NCI-H460 (cell line): ENCODE measurements around the gene PIAS2. TPM values are rescaled to one million over a fixed set of nuclear protein-coding genes. Genes with fewer than 3 reads are reported as not detected.

Experiments used
- DNase-seq: peaks from one replicate; pipeline ENCODE4 v3.0.0-alpha.2; 2016; ENCODE audit warnings: low read depth; ENCODE audit errors: extremely low read depth
- total RNA-seq: library from RNA; depleted of rRNA; stranded (reverse); fragments of >200 nt; shearing (Covaris generic); gene quantifications from 2 replicates; pipeline ENCODE4 v1.2.3, GENCODE V29; 2014; rRNA removed

Gene PIAS2
- total RNA-seq, 1 experiment from 2014 or later: 15.8 TPM

GRCh38 chr18:46768166-46768921 lies 149.0 kb downstream of the PIAS2 start:
- no peak for DNase-seq

- no peak for DNase-seq
Observed at GRCh38 chr18:46767217-46767616, 150.1 kb downstream of the PIAS2 start.

DNA sequence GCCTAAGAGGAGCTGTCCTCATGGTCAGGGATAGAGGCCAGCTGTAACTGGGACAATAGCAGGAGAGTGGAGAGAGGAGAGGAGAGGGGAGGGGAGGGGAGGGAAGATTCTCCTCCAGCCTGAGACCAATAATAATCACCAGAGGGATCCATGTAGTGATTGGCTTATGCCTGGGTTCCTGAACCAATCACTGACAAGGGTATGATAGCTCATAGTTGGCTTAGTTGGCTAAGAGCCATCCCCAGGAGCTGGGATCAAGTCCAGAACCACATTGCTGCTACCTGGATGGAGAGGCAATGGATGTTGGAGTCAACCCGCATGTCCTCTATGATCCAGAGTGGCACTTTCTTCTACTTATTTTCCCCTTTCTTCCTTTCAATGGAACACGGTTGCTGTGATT lies 152.7 kb downstream of the PIAS2 start:
- no peak for DNase-seq

DNA sequence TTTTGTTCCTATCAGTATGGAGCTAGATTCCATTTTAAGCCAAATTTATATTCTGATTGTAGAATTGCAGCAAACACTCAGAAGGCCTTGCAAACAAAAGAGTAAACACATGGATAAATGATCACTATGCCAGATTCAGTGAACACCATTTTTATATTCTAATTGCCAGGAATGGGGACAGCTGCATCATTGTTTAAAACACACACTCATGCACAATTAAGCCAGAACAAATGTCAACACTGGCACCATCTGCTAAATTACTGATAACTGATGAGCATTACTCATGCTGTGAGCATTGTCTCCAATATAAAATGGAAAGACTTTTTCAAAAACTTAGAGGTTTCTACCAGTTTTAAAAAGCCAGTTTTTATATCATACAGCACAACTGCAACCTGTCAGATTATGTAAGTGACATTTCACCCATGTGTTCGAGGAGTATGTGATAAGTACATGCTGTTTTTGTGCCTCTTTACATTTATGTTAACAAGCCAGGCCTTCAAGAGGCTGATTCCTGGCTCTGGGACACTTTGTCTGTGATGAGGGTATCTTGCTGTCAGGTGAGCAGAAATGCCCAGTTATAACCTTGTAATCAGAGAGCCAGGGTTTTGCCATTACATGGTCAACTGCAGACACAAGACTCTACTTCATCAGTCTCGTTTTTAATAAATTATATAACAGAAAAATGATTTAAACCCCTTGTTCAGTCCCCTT lies 156.1 kb downstream of the PIAS2 start:
- no peak for DNase-seq

DNA sequence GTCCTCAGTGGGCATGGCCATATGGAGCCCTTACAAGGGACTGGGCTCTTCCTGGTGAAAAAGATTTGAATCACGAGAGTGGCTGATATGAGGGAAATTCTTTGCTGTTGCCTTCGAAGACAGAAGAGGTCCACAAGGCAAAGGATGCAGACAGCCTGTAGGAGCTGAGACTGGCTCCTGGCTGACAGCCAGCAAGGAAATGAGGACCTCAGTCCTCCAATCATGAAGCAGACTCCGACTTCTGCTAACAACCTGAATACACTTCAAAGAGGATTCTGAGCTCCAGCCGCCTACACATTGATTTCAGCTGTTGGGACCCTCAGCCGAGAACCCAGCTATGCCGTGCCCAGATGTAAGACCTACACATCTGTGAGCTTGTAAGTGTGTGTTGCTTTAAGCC lies 157.4 kb downstream of the PIAS2 start:
- DNase-seq: no peak

- no peak for DNase-seq
Observed at GRCh38 chr18:46756559-46757201, 160.6 kb downstream of the PIAS2 start, which contains the start of gene ST8SIA5. ST8SIA5 (minus strand) TSS chr18:46757053; CDS start chr18:46756508, 545 bp downstream.

DNA sequence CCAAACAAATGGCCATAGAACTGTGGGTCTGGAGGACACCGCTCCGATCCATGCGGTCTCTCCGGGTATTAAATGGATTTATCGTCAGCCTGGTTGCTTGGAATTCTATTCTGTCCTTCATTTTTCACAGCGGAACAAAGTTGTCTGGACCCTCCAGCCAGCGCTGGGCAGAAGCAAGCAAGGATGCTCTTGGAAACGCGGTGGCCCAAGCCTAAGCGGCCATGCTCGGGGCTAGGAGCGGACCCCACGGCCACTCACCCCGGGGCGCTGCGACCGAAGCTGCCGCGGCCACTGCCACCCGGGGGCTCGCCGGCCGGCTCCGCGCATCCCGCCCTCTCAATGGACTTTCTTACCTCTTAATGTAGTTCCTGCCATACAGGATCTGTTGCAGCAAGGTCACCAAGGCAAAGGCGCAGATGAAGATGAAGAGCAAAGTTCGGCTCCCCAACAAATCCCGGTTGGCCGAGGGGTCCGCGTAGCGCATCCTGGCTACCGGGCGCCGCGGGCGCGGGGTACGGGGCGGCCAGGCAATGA lies 161.2 kb downstream of the PIAS2 start:
- no peak for DNase-seq

- DNase-seq: no peak
Observed at GRCh38 chr18:46755315-46756024, 161.8 kb downstream of the PIAS2 start.

GRCh38 chr18:46754661-46755292 lies 162.5 kb downstream of the PIAS2 start:
- DNase-seq: no peak

DNA sequence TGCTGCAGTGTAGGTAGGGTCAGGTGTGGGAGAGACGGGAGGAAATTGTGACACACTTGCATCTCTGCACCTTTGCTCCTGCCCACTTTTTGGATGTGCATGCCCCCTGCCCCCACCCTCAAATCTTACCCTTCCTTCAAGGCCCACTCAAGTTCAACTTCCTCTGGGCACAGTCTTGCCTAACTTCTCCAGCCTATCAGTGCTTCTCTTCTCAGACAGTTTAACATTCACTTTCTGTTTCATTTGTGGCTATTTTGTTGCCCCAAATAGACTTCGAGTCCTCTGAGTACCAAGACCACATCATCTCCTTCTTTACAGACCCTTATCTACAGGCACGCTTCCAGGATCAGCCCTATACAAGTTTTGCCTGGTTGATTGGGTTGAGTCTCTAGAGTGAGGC lies 163.1 kb downstream of the PIAS2 start:
- no peak for DNase-seq

Other genes starting within 250 kb of the PIAS2 start
- not detected in 2 replicates for gene ST8SIA5, start 160.5 kb downstream of the PIAS2 start, total RNA-seq
- gene KATNAL2, start 95 bp upstream of the PIAS2 start, total RNA-seq: 0.87 and 1.0 TPM in 2 replicates
- gene ELOA2, start 118.1 kb upstream of the PIAS2 start, total RNA-seq: not detected in 2 replicates
- gene HDHD2, start 233.0 kb upstream of the PIAS2 start, total RNA-seq: 12.4 and 17.0 TPM in 2 replicates